Thoracic aorta (tissue), 2 donors: Measurements from ENCODE around the gene SLC7A4. TPM values are rescaled to one million over a fixed set of nuclear protein-coding genes. Genes with fewer than 3 reads are reported as not detected.

Experiments
- ATAC-seq: fragments of 150-250 bp; one replicate; pipeline ENCODE4 v1.8.0; 2017; ENCODE audit warnings: low read depth; ENCODE audit not compliant: insufficient number of reproducible peaks, low FRiP score
- DNase-seq: peaks from one replicate; pipeline ENCODE4 v3.0.0-alpha.2; 2020; ENCODE audit warnings: low spot score
- H3K27ac ChIP-seq, 2 donors: fragments of 200-600 bp; sonication (generic); 1 replicate in 1 of 2; 2 replicates in 1 of 2; pipeline ENCODE4 v1.5.1; 2016; ENCODE audit warnings: mild to moderate bottlenecking in 2 of 2, moderate library complexity in 2 of 2
- H3K27me3 ChIP-seq: fragments of 200-600 bp; sonication (generic); replicated peaks from 2 replicates; pipeline ENCODE4 v1.6.0; 2016; ENCODE audit warnings: mild to moderate bottlenecking; ENCODE audit not compliant: insufficient read depth
- H3K36me3 ChIP-seq: fragments of 200-600 bp; sonication (generic); one replicate; pipeline ENCODE4 v1.5.1; 2016
- H3K4me1 ChIP-seq, 2 donors: fragments of 200-600 bp; sonication (generic); 1 replicate in 1 of 2; 2 replicates in 1 of 2; pipeline versions ENCODE4 v1.5.1 to v1.6.0; 2016; ENCODE audit warnings: low read depth in 2 of 2, mild to moderate bottlenecking in 1 of 2; ENCODE audit not compliant: control insufficient read depth in 1 of 2
- H3K4me3 ChIP-seq: fragments of 200-600 bp; sonication (generic); 2 replicates; pipeline ENCODE4 v1.5.1; 2016; ENCODE audit warnings: mild to moderate bottlenecking
- H3K9me3 ChIP-seq: fragments of 200-600 bp; sonication (generic); 2 replicates; pipeline ENCODE4 v1.5.1; 2016
- CTCF ChIP-seq: fragments of 200-600 bp; sonication (generic); IDR thresholded peaks from one replicate; pipeline ENCODE4 v1.5.1; 2019; ENCODE audit warnings: antibody characterized with exemption
- total RNA-seq, 2 donors: library from RNA; depleted of rRNA; stranded (reverse); fragments of >200 nt; gene quantifications; one replicate each; pipeline versions ENCODE4 v1.1.0 to v1.2.3, GENCODE V29; 2016

Gene SLC7A4
- total RNA-seq, 2 donors from 2014 or later, result 1.2 TPM; not detected in 1

GRCh38 chr22:20996031-20996410, 36.3 kb downstream of the SLC7A4 start:
- ATAC-seq (no peak), DNase-seq (no peak)
- Histone ChIP-seq H3K36me3 (peaks cover 56% of the 10 kb centered on the region), H3K27ac (no peak overlapping the region), H3K4me3 (no peak overlapping the region), H3K4me1 (peaks cover 11 to 18% of the 10 kb centered on the region in 2 donors), H3K9me3 (no peaks in the 10 kb centered on the region), H3K27me3 (no peaks in the 10 kb centered on the region)
- TF ChIP-seq CTCF, result no peak

DNA sequence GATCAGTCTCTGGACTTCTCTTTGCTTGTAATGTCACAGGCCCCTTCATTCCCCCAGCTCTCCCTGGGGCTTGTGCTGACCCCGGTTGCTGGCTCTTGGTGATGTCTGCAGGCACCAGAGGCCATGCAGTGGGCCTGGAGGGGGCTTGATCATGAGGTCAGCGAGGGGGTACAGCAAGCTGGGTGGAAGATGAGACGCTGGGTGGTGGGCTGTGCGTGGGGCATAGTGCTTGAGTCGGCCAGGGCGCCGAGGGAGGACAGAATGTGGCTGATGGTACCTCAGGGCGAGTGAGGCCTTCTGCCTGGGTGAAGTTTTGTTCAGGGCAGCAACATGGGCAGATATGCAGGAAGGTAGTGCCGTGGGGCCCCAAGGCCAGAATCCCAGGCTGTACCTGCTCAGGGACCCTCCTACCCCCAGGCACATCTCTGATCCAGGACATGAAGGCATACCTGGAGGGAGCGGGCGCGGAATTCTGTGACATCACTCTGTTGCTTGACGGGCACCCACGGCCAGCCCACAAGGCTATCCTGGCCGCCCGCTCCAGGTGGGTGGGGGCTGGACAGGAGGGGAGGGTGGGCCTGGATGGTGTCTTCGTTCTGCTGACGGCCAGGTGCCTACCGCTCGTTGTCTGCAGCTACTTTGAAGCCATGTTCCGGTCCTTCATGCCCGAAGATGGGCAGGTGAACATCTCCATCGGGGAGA, 36.9 kb downstream of the SLC7A4 start:
- DNase-seq (no peak), ATAC-seq (no peak)
- Histone ChIP-seq H3K27me3 (no peaks in the 10 kb centered on the region), H3K9me3 (no peaks in the 10 kb centered on the region), H3K27ac (no peak overlapping the region), H3K36me3 (peaks cover 56% of the 10 kb centered on the region), H3K4me1 (peaks cover 7 to 13% of the 10 kb centered on the region in 2 donors), H3K4me3 (no peak overlapping the region)
- TF ChIP-seq CTCF, result no peak

DNA sequence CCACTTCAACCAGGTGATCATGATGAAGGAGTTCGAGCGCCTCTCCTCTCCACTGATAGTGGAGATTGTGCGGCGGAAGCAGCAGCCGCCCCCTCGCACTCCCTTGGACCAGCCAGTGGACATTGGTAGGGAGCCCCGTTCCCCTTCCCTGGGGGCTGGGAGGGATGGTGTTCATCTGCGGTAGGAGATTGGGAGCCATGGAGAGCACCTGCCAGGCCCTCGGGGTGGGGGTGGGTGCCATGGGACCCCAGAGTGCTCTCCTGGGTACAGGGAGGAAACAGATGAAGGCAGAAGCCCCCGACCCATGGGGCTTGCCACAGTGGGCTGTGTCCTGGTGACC, 37.5 kb downstream of the SLC7A4 start:
- H3K27ac ChIP-seq, result no peak overlapping the region
- H3K27me3 ChIP-seq, result no peaks in the 10 kb centered on the region
- no peaks in the 10 kb centered on the region for H3K9me3 ChIP-seq
- peaks cover 55% of the 10 kb centered on the region for H3K36me3 ChIP-seq
- TF ChIP-seq CTCF, result no peak
- no peak for DNase-seq
- peaks cover 2 to 7% of the 10 kb centered on the region in 2 donors for H3K4me1 ChIP-seq
- ATAC-seq, result no peak
- H3K4me3 ChIP-seq, result no peak overlapping the region

DNA sequence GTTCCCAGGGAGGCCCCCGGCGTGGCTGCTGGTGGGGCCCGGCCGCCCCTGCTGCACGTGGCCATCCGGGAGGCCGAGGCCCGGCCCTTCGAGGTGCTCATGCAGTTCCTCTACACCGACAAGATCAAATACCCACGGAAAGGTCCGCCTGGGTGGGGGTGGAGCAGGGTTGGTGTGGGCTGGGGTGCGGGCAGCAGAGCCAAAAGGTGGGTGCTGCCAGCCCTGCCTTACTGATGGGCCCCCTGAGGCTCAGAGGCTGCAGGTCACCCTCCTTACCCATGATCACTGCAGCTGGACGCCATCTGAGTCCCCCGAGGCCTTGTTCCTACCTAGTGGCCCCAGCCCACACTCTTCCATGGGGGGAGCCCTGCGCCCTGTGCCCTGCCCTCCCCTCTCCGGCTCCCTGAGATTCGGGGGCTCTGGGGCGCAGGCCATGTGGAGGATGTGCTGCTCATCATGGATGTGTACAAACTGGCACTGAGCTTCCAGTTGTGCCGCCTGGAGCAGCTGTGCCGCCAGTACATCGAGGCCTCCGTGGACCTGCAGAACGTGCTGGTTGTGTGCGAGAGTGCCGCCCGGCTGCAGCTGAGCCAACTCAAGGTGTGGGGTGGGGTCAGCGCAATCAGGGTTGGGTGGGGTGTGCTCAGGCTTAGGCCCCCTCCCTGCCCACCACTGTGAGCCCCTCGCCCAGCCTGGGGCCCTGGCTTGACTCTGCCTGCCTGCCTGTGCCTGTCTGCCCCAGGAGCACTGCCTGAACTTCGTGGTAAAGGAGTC, 38.0 kb downstream of the SLC7A4 start:
- H3K9me3 ChIP-seq, result no peaks in the 10 kb centered on the region
- no peaks in the 10 kb centered on the region for H3K27me3 ChIP-seq
- H3K4me3 ChIP-seq, result no peak overlapping the region
- DNase-seq (no peak), ATAC-seq (no peak)
- peaks cover 49% of the 10 kb centered on the region for H3K36me3 ChIP-seq
- no peak for TF ChIP-seq CTCF
- H3K4me1 ChIP-seq, result peaks cover 0 to 1% of the 10 kb centered on the region in 2 donors
- no peak overlapping the region for H3K27ac ChIP-seq

DNA sequence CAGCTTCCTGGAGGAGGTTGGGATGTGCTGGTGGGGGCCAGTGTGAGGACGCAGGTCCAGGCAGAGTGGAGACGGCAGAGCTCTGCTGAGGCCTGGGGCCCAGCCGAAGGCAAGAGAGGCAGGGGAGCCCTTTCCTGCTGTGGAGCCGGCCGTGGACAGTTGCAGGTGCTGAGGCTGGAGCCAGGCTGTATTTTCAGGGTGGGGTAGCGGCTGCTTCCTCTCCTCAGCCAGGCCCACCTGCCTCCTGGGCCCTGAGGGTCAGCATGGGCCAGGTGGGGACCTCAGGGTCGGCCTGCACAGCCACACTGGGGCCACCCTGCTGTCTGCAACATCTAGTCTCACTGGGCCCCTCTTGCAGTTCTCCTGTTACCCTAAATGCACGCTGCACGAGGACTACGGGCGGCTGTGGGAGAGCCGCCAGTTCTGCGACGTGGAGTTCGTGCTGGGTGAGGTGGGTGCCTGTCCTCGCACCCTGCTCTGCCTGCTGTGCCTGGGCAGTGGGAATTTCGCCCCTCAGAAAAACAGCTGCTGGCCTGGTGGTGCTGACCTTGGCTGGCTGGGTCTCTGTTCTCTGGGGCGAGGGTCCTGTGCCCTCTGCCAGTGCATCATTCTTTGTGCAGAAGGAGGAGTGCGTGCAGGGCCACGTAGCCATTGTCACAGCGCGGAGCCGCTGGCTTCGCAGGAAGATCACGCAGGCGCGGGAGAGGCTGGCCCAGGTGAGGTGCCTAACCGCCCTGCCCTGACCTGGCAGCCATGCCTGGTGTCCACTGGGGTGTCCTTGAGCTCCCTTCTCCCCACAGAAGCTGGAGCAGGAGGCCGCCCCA, 38.8 kb downstream of the SLC7A4 start:
- H3K9me3 ChIP-seq, result no peaks in the 10 kb centered on the region
- ATAC-seq (no peak), DNase-seq (no peak)
- H3K27ac ChIP-seq, result no peak overlapping the region
- no peak overlapping the region for H3K4me3 ChIP-seq
- no peaks in the 10 kb centered on the region for H3K4me1 ChIP-seq
- H3K27me3 ChIP-seq, result no peaks in the 10 kb centered on the region
- H3K36me3 ChIP-seq, result peaks cover 46% of the 10 kb centered on the region
- no peak for TF ChIP-seq CTCF
